Muscle layer of duodenum (tissue), 2 donors: Measurements from ENCODE around the gene SLC16A13.
A peak's percentile ranks its signal among the peaks of the same experiment; 100 is the strongest.

Experiments used
- H3K27ac ChIP-seq: one replicate; pipeline ENCODE4 v1.7.0; 2013; ENCODE audit warnings: mild to moderate bottlenecking, low read length
- H3K27me3 ChIP-seq: one replicate; pipeline ENCODE4 v1.7.0; 2013; ENCODE audit warnings: low read depth, mild to moderate bottlenecking, control low read depth, low read length
- H3K36me3 ChIP-seq, 2 donors: one replicate each; pipeline ENCODE4 v1.7.0; 2013; ENCODE audit warnings: low read length in 2 of 2, control low read depth in 1 of 2, mild to moderate bottlenecking in 1 of 2; ENCODE audit not compliant: insufficient read depth in 2 of 2, control insufficient read depth in 1 of 2
- H3K4me1 ChIP-seq, 2 donors: one replicate each; pipeline ENCODE4 v1.7.0; 2013; ENCODE audit warnings: low read length in 2 of 2, mild to moderate bottlenecking in 2 of 2, control low read depth in 1 of 2, moderate library complexity in 1 of 2; ENCODE audit not compliant: insufficient read depth in 2 of 2, control insufficient read depth in 1 of 2
- H3K4me3 ChIP-seq, 2 donors: one replicate each; pipeline ENCODE4 v1.7.0; 2013; ENCODE audit warnings: low read length in 2 of 2, low read depth in 1 of 2, mild to moderate bottlenecking in 1 of 2
- H3K9me3 ChIP-seq, 2 donors: one replicate each; pipeline ENCODE4 v1.7.0; 2013; ENCODE audit warnings: low read length in 2 of 2, control low read depth in 1 of 2, mild to moderate bottlenecking in 1 of 2; ENCODE audit not compliant: control insufficient read depth in 1 of 2
- donor health status: healthy.

SLC16A13 gene

DNA sequence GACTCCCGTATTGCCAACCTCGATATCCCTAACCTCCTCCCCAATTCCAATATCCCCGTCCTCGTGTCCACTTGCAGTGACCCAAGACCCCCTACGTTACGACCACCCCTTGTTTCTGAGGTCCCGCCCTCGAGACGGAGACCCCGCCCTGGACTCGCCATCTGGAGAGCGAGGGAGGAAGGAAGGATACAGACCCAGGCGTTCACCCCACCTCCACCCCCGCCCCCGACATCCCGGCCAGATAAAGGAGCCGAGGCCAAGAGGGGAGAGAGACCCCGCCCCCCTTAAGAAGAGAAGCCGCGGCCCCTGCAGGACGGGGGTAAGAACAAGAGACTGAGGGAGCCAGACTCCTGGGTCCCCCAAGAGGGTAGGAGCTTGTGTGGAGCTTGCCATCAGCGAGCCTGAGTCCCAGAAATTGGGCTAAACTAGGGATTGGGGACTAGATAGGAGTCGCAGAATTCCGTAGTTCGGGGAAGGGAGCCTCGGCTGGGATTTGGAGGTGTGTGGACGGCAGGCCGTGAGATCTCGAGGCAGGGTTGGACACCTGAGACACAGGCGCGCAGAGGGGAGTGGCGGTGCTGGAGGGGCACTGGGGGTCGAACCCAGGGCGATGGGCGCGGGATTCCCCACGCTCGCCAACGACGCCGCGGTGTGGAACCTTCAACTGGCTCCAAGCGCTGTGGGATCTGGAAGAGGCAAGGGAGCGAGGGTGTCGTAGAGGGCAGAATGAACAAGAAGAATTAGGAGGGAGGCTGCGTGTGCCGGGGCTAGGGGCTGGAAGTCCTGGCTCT is 12.8 kb upstream of the SLC16A13 start, which contains the start of gene BCL6B:
Gene BCL6B, plus strand, starts transcription at position 270 of the 791 bp plus-strand sequence. CDS start 622 bp downstream, outside the sequence.
- no peaks in the 10 kb centered on the region for H3K27me3 ChIP-seq
- H3K4me3 ChIP-seq: peak within 1 kb of the TSS; percentile 39 to 42
- no peaks in the 10 kb centered on the region for H3K36me3 ChIP-seq
- H3K4me1 ChIP-seq: peaks cover 2 to 31% of the 10 kb centered on the region in 2 donors
- H3K9me3 ChIP-seq: no peaks in the 10 kb centered on the region
- H3K27ac ChIP-seq: peak within 1 kb of the TSS; percentile 72

DNA sequence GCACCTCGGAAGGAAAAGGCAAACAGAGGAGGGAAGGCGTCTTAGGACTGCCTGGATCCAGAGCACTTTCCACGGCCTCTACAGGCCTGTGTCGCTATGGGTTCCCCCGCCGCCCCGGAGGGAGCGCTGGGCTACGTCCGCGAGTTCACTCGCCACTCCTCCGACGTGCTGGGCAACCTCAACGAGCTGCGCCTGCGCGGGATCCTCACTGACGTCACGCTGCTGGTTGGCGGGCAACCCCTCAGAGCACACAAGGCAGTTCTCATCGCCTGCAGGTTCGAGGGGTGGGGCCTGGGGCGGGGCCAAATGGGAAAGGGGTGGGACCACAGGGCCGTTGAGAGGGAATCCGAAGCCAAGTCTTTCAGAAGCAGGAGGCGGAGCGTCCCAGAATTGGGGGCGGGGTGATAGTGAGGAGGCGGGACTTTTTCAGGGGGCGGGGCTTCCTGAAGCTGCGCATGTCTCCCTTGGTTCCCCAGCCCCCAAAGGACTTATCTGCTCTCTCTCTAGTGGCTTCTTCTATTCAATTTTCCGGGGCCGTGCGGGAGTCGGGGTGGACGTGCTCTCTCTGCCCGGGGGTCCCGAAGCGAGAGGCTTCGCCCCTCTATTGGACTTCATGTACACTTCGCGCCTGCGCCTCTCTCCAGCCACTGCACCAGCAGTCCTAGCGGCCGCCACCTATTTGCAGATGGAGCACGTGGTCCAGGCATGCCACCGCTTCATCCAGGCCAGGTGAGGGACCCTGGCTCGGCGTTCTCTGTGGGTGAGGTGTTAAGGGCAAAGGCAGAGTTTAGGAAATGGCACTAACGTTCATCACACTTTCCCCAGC is 12.0 kb upstream of the SLC16A13 start:
- Histone ChIP-seq H3K4me3 (peak overlapping the region; percentile 26 to 39), H3K36me3 (no peaks in the 10 kb centered on the region), H3K27ac (no peak overlapping the region), H3K27me3 (no peaks in the 10 kb centered on the region), H3K4me1 (peaks cover 2 to 26% of the 10 kb centered on the region in 2 donors), H3K9me3 (no peaks in the 10 kb centered on the region)

DNA sequence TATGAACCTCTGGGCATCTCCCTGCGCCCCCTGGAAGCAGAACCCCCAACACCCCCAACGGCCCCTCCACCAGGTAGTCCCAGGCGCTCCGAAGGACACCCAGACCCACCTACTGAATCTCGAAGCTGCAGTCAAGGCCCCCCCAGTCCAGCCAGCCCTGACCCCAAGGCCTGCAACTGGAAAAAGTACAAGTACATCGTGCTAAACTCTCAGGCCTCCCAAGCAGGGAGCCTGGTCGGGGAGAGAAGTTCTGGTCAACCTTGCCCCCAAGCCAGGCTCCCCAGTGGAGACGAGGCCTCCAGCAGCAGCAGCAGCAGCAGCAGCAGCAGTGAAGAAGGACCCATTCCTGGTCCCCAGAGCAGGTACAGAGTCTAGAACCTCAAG is 11.4 kb upstream of the SLC16A13 start:
- peaks cover 2 to 26% of the 10 kb centered on the region in 2 donors for H3K4me1 ChIP-seq
- H3K27ac ChIP-seq: no peak overlapping the region
- no peaks in the 10 kb centered on the region for H3K36me3 ChIP-seq
- peak overlapping the region in 1 of 2 donors; percentile 33 for H3K4me3 ChIP-seq
- H3K9me3 ChIP-seq: no peaks in the 10 kb centered on the region
- no peaks in the 10 kb centered on the region for H3K27me3 ChIP-seq

DNA sequence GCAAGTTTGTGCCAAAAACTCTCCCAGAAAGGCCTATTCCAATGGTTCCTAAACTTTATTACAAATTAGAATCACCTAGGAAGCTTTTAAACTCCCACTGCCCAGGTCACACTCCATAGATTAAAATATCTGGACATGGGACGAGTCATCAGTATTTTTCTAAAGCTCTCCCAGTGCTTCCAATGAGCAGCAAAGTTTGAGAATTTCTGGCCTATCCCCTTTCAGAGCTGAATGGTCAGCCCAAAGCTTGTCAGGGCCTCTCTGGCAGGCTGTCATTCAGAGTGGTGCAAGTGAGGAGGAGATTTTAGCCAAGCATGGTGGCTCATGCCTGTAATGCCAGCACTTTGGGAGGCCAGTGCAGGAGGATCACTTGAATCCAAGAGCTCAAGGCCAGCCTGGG is 10.6 kb upstream of the SLC16A13 start:
- no peak overlapping the region for H3K4me3 ChIP-seq
- no peaks in the 10 kb centered on the region for H3K9me3 ChIP-seq
- no peak overlapping the region for H3K27ac ChIP-seq
- peaks cover 2 to 24% of the 10 kb centered on the region in 2 donors for H3K4me1 ChIP-seq
- H3K36me3 ChIP-seq: no peaks in the 10 kb centered on the region
- no peaks in the 10 kb centered on the region for H3K27me3 ChIP-seq

DNA sequence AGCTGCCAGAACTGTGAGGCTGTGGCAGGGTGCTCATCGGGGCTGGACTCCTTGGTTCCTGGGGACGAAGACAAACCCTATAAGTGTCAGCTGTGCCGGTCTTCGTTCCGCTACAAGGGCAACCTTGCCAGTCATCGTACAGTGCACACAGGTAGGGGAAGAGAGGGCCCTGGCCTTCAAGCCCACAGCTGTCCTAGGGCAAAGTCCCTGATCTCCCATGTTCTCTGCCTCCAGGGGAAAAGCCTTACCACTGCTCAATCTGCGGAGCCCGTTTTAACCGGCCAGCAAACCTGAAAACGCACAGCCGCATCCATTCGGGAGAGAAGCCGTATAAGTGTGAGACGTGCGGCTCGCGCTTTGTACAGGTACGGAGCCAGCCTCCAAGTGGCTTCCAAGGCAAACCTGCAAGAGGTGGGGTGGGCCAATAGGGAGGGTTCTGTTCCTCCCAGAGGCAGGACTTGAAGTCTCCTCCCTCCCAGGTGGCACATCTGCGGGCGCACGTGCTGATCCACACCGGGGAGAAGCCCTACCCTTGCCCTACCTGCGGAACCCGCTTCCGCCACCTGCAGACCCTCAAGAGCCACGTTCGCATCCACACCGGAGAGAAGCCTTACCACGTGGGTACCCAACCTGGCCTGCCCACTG is 9.2 kb upstream of the SLC16A13 start:
- no peaks in the 10 kb centered on the region for H3K27me3 ChIP-seq
- no peak overlapping the region for H3K4me3 ChIP-seq
- H3K4me1 ChIP-seq: peaks cover 2 to 17% of the 10 kb centered on the region in 2 donors
- no peaks in the 10 kb centered on the region for H3K36me3 ChIP-seq
- no peaks in the 10 kb centered on the region for H3K9me3 ChIP-seq
- H3K27ac ChIP-seq: no peak overlapping the region

DNA sequence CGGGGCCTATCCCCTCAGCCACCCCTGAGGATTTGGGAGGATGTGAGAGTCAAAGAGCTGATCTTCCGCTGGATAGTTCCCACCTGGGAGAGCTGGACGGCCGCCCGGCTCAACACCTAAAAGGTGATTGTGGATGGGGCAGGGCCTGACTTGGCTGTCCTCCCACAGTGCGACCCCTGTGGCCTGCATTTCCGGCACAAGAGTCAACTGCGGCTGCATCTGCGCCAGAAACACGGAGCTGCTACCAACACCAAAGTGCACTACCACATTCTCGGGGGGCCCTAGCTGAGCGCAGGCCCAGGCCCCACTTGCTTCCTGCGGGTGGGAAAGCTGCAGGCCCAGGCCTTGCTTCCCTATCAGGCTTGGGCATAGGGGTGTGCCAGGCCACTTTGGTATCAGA is 8.5 kb upstream of the SLC16A13 start:
- no peak overlapping the region for H3K27ac ChIP-seq
- no peaks in the 10 kb centered on the region for H3K27me3 ChIP-seq
- H3K4me1 ChIP-seq: peaks cover 0 to 9% of the 10 kb centered on the region in 2 donors
- H3K9me3 ChIP-seq: no peaks in the 10 kb centered on the region
- H3K4me3 ChIP-seq: no peak overlapping the region
- no peaks in the 10 kb centered on the region for H3K36me3 ChIP-seq

DNA sequence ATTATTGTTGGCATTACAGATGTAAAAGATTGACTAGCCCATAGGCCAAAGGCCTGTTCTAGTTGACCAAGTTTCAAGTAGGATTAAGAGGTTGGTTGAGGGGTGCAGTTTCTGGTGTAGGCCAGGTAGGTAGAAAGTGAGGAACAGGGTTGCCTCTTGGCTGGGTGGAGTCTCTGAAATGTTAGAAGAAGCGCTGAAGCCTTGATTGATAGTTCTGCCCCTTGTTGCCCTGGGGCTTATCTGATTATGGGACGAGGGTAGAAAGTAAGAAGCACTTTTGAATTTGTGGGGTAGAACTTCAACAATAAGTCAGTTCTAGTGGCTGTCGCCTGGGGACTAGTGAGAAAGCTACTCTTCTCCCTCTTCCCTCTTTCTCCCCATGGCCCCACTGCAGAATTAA is 6.7 kb upstream of the SLC16A13 start:
- Histone ChIP-seq H3K27me3 (no peaks in the 10 kb centered on the region), H3K36me3 (no peaks in the 10 kb centered on the region), H3K4me3 (no peak overlapping the region), H3K27ac (no peak overlapping the region), H3K4me1 (no peaks in the 10 kb centered on the region), H3K9me3 (no peaks in the 10 kb centered on the region)

DNA sequence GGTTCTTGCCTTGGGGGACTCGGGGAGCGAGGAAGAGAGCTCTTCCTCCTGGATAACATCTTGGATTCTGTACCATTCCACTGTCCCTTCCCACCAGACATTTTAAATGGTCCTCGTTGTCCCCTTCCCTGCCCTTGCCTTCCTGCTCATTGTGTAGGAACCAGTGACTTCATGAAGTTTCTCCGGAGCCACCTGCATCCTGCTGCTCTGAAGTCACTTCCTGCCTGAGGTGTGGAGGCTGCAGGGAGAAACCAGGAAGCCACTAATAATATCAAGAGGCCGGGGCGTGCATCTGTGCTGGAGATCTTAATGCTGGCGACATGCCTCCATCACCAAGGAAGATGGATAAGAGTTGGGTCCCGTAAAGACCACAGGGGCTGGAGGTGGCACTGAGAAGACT is 6.2 kb upstream of the SLC16A13 start:
- H3K9me3 ChIP-seq: no peaks in the 10 kb centered on the region
- H3K27me3 ChIP-seq: no peaks in the 10 kb centered on the region
- H3K36me3 ChIP-seq: no peaks in the 10 kb centered on the region
- no peak overlapping the region for H3K4me3 ChIP-seq
- no peaks in the 10 kb centered on the region for H3K4me1 ChIP-seq
- H3K27ac ChIP-seq: no peak overlapping the region

DNA sequence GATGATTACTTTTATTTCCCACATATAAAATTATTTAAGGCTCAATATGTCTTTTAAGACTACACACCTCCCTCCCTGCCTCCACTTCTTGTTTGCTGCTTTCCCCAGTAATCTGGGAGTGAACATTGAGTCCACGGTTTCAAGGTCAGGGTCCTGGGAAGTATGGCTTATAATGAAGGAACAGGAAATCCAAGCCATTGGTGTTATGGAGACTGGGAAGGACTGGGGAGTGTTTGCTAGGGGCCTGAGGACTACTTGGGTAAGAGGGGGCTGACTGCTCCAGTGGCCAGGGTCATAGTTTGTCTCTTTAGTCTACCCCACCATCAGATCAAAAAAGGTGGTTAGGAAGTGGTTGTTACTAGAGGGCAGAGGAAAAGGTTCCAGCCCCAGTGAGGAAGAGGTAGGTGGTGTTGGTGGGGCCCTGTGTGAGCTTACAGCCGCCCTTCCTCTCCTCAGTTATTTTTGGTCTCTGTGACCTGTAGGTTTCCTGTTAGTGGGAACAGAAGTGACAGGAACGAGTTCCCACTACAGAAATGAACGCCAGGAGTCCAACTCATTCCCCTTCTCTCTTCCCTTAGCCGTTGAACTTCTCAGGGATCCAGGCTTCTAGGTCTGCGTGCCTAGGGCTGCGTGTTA is 742 bp upstream of the SLC16A13 start:
- H3K36me3 ChIP-seq: no peaks in the 10 kb centered on the region
- H3K27ac ChIP-seq: peak overlapping the region; percentile 94
- H3K4me1 ChIP-seq: peaks cover 4 to 9% of the 10 kb centered on the region in 2 donors
- no peaks in the 10 kb centered on the region for H3K9me3 ChIP-seq
- H3K4me3 ChIP-seq: peak overlapping the region; percentile 76 to 84
- H3K27me3 ChIP-seq: no peaks in the 10 kb centered on the region

DNA sequence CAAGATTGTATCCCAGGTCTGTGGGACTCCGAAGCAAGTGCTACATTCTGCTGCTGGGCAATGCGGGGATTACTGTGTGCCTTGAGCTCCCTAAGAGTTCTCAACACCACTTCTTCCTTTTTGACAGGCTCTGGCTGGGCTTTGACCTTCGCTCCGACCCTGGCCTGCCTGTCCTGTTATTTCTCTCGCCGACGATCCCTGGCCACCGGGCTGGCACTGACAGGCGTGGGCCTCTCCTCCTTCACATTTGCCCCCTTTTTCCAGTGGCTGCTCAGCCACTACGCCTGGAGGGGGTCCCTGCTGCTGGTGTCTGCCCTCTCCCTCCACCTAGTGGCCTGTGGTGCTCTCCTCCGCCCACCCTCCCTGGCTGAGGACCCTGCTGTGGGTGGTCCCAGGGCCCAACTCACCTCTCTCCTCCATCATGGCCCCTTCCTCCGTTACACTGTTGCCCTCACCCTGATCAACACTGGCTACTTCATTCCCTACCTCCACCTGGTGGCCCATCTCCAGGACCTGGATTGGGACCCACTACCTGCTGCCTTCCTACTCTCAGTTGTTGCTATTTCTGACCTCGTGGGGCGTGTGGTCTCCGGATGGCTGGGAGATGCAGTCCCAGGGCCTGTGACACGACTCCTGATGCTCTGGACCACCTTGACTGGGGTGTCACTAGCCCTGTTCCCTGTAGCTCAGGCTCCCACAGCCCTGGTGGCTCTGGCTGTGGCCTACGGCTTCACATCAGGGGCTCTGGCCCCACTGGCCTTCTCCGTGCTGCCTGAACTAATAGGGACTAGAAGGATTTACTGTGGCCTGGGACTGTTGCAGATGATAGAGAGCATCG is 2.4 kb downstream of the SLC16A13 start:
- H3K9me3 ChIP-seq: no peaks in the 10 kb centered on the region
- no peak overlapping the region for H3K4me3 ChIP-seq
- no peaks in the 10 kb centered on the region for H3K36me3 ChIP-seq
- no peak overlapping the region for H3K27ac ChIP-seq
- H3K27me3 ChIP-seq: no peaks in the 10 kb centered on the region
- H3K4me1 ChIP-seq: peaks cover 4 to 19% of the 10 kb centered on the region in 2 donors
